WTC11 (cell line): ENCODE measurements around the gene SNRPE. TPM values are rescaled to one million over a fixed set of nuclear protein-coding genes. Genes with fewer than 3 reads are reported as not detected.

ENCODE experiments used
- ATAC-seq: fragments of 200-7000 bp; cut with Tn5 transposase; 2 replicates; pipeline ENCODE4 v1.10.0; 2021; ENCODE audit warnings: mild to moderate bottlenecking, moderate library complexity
- CTCF ChIA-PET: fragments of 300-600 bp; sonication (Branson Sonifier 250); formaldehyde crosslinking; loops from one replicate; lab custom pipeline; 2021; ENCODE audit warnings: antibody characterized with exemption; lab: Charles Lee
- POLR2A ChIA-PET: fragments of 350-600 bp; sonication (Branson Sonifier 250); formaldehyde crosslinking; loops from one replicate; lab custom pipeline; 2021; ENCODE audit warnings: antibody characterized with exemption; lab: Charles Lee
- DNase-seq: peaks from one replicate; pipeline ENCODE4 v3.0.0; 2021; ENCODE audit warnings: low spot score
- H3K27ac Mint-ChIP-seq: 2 replicates; pipeline ENCODE4 v1.8.0; 2021; ENCODE audit warnings: mixed read lengths
- H3K27me3 Mint-ChIP-seq: 2 replicates; pipeline ENCODE4 v1.8.0; 2021; ENCODE audit warnings: low read depth, mild to moderate bottlenecking, moderate library complexity, mixed read lengths
- H3K36me3 Mint-ChIP-seq: 2 replicates; pipeline ENCODE4 v1.8.0; 2021; ENCODE audit warnings: mixed read lengths
- H3K4me1 Mint-ChIP-seq: 2 replicates; pipeline ENCODE4 v1.8.0; 2022; ENCODE audit warnings: mixed read lengths
- H3K4me3 Mint-ChIP-seq: 2 replicates; pipeline ENCODE4 v1.8.0; 2021; ENCODE audit warnings: mild to moderate bottlenecking, moderate library complexity, mixed read lengths
- H3K9me3 Mint-ChIP-seq: 2 replicates; pipeline ENCODE4 v1.8.0; 2021; ENCODE audit warnings: mixed read lengths
- AFF4 ChIP-seq: sonication (generic); formaldehyde crosslinking; IDR thresholded peaks from 2 replicates; pipeline ENCODE4 v1.8.1; 2023; ENCODE audit warnings: mild to moderate bottlenecking, missing genetic modification reagents, borderline replicate concordance
- CBFB ChIP-seq: sonication (generic); formaldehyde crosslinking; IDR thresholded peaks from 2 replicates; pipeline ENCODE4 v1.8.1; 2022; ENCODE audit warnings: mild to moderate bottlenecking, low read depth, missing genetic modification reagents
- CREB1 ChIP-seq: sonication (generic); formaldehyde crosslinking; IDR thresholded peaks from 2 replicates; pipeline ENCODE4 v1.8.0; 2023; ENCODE audit warnings: mild to moderate bottlenecking, missing genetic modification reagents
- CTCF ChIP-seq: fragments of 200-600 bp; IDR thresholded peaks from 2 replicates; pipeline ENCODE4 v1.8.0; 2022; ENCODE audit warnings: antibody characterized with exemption
- E2F1 ChIP-seq: sonication (generic); formaldehyde crosslinking; IDR thresholded peaks from 2 replicates; pipeline ENCODE4 v1.8.0; 2022; ENCODE audit warnings: mild to moderate bottlenecking, missing genetic modification reagents
- IRF2 ChIP-seq: sonication (generic); formaldehyde crosslinking; IDR thresholded peaks from 2 replicates; pipeline ENCODE4 v1.8.0; 2022; ENCODE audit warnings: low read depth, missing genetic modification reagents, borderline replicate concordance
- MXD4 ChIP-seq: fragments of 250-450 bp; sonication (Bioruptor Pico); IDR thresholded peaks from 2 replicates; pipeline ENCODE4 v1.8.0; 2021; ENCODE audit warnings: mild to moderate bottlenecking, moderate library complexity, borderline replicate concordance
- NFYB ChIP-seq: sonication (generic); formaldehyde crosslinking; conservative IDR thresholded peaks from 2 replicates; pipeline ENCODE4 v1.8.0; 2022; ENCODE audit warnings: low read depth, missing genetic modification reagents
- NR1H2 ChIP-seq: sonication (generic); formaldehyde crosslinking; IDR thresholded peaks from 2 replicates; pipeline ENCODE4 v1.9.0; 2021; ENCODE audit warnings: mild to moderate bottlenecking, moderate library complexity, missing genetic modification reagents
- NR3C1 ChIP-seq: sonication (generic); formaldehyde crosslinking; conservative IDR thresholded peaks from 2 replicates; pipeline ENCODE4 v1.8.1; 2023; ENCODE audit warnings: low read depth, mild to moderate bottlenecking, missing genetic modification reagents
- RELA ChIP-seq: sonication (generic); formaldehyde crosslinking; IDR thresholded peaks from 2 replicates; pipeline ENCODE4 v1.8.1; 2022; ENCODE audit warnings: missing genetic modification reagents, mild to moderate bottlenecking, borderline replicate concordance
- ZBTB21 ChIP-seq: sonication (generic); formaldehyde crosslinking; IDR thresholded peaks from 2 replicates; pipeline ENCODE4 v1.8.1; 2023; ENCODE audit warnings: mild to moderate bottlenecking, missing genetic modification reagents, borderline replicate concordance
- ZNF671 ChIP-seq: fragments of 250-450 bp; sonication (Bioruptor Pico); IDR thresholded peaks from 2 replicates; pipeline ENCODE4 v1.8.0; 2021; ENCODE audit warnings: mild to moderate bottlenecking
- ZSCAN18 ChIP-seq: fragments of 250-450 bp; sonication (Bioruptor Pico); IDR thresholded peaks from 2 replicates; pipeline ENCODE4 v2.1.2; 2022; ENCODE audit warnings: mild to moderate bottlenecking, moderate library complexity
- total RNA-seq: library from RNA; stranded (reverse); gene quantifications from 3 replicates; pipeline ENCODE4 v1.2.3, GENCODE V29; 2021
- TF ChIP-seq, protein P1 (sequence below): sonication (generic); formaldehyde crosslinking; IDR thresholded peaks from 2 replicates; pipeline ENCODE4 v1.8.0; 2022; ENCODE audit warnings: missing genetic modification reagents
- TF ChIP-seq, protein P2 (sequence below): sonication (generic); formaldehyde crosslinking; IDR thresholded peaks from 2 replicates; pipeline ENCODE4 v1.8.0; 2022; ENCODE audit warnings: mild to moderate bottlenecking, missing genetic modification reagents
- TF ChIP-seq, protein P3 (sequence below): sonication (generic); formaldehyde crosslinking; IDR thresholded peaks from 2 replicates; pipeline ENCODE4 v1.8.0; 2023; ENCODE audit warnings: mild to moderate bottlenecking, missing genetic modification reagents
- TF ChIP-seq, protein P4 (sequence below): sonication (generic); formaldehyde crosslinking; IDR thresholded peaks from 2 replicates; pipeline ENCODE4 v1.8.1; 2022; ENCODE audit warnings: missing genetic modification reagents, borderline replicate concordance

SNRPE gene
- total RNA-seq, 1 experiment from 2014 or later = 260 TPM

- Mint-ChIP-seq H3K27ac (no peak overlapping the region), H3K4me1 (no peaks in the 10 kb centered on the region), H3K36me3 (peaks cover 7% of the 10 kb centered on the region; the same call in 1 of the 2 replicates), H3K27me3 (no peaks in the 10 kb centered on the region; the same call in none of the 2 replicates), H3K9me3 (peaks cover 19% of the 10 kb centered on the region), H3K4me3 (no peak overlapping the region)
- ATAC-seq = no peak
- no peak for TF ChIP-seq IRF2
- TF ChIP-seq, protein P1, sequence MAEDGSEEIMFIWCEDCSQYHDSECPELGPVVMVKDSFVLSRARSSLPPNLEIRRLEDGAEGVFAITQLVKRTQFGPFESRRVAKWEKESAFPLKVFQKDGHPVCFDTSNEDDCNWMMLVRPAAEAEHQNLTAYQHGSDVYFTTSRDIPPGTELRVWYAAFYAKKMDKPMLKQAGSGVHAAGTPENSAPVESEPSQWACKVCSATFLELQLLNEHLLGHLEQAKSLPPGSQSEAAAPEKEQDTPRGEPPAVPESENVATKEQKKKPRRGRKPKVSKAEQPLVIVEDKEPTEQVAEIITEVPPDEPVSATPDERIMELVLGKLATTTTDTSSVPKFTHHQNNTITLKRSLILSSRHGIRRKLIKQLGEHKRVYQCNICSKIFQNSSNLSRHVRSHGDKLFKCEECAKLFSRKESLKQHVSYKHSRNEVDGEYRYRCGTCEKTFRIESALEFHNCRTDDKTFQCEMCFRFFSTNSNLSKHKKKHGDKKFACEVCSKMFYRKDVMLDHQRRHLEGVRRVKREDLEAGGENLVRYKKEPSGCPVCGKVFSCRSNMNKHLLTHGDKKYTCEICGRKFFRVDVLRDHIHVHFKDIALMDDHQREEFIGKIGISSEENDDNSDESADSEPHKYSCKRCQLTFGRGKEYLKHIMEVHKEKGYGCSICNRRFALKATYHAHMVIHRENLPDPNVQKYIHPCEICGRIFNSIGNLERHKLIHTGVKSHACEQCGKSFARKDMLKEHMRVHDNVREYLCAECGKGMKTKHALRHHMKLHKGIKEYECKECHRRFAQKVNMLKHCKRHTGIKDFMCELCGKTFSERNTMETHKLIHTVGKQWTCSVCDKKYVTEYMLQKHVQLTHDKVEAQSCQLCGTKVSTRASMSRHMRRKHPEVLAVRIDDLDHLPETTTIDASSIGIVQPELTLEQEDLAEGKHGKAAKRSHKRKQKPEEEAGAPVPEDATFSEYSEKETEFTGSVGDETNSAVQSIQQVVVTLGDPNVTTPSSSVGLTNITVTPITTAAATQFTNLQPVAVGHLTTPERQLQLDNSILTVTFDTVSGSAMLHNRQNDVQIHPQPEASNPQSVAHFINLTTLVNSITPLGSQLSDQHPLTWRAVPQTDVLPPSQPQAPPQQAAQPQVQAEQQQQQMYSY (CRISPR knock-in tag) = no peak
- TF ChIP-seq, protein P2, sequence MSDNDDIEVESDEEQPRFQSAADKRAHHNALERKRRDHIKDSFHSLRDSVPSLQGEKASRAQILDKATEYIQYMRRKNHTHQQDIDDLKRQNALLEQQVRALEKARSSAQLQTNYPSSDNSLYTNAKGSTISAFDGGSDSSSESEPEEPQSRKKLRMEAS (CRISPR knock-in tag) = no peak
- TF ChIP-seq NR1H2 (CRISPR knock-in tag) = no peak
- no peak for TF ChIP-seq E2F1 (CRISPR knock-in tag)
- TF ChIP-seq CREB1 (CRISPR knock-in tag) = no peak
- TF ChIP-seq, protein P3, sequence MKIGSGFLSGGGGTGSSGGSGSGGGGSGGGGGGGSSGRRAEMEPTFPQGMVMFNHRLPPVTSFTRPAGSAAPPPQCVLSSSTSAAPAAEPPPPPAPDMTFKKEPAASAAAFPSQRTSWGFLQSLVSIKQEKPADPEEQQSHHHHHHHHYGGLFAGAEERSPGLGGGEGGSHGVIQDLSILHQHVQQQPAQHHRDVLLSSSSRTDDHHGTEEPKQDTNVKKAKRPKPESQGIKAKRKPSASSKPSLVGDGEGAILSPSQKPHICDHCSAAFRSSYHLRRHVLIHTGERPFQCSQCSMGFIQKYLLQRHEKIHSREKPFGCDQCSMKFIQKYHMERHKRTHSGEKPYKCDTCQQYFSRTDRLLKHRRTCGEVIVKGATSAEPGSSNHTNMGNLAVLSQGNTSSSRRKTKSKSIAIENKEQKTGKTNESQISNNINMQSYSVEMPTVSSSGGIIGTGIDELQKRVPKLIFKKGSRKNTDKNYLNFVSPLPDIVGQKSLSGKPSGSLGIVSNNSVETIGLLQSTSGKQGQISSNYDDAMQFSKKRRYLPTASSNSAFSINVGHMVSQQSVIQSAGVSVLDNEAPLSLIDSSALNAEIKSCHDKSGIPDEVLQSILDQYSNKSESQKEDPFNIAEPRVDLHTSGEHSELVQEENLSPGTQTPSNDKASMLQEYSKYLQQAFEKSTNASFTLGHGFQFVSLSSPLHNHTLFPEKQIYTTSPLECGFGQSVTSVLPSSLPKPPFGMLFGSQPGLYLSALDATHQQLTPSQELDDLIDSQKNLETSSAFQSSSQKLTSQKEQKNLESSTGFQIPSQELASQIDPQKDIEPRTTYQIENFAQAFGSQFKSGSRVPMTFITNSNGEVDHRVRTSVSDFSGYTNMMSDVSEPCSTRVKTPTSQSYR (CRISPR knock-in tag) = no peak
- no peak for TF ChIP-seq CTCF
- no peak for TF ChIP-seq ZBTB21 (CRISPR knock-in tag)
- TF ChIP-seq AFF4 (CRISPR knock-in tag) = no peak
- TF ChIP-seq NR3C1 (CRISPR knock-in tag) = no peak
- TF ChIP-seq, protein P4, sequence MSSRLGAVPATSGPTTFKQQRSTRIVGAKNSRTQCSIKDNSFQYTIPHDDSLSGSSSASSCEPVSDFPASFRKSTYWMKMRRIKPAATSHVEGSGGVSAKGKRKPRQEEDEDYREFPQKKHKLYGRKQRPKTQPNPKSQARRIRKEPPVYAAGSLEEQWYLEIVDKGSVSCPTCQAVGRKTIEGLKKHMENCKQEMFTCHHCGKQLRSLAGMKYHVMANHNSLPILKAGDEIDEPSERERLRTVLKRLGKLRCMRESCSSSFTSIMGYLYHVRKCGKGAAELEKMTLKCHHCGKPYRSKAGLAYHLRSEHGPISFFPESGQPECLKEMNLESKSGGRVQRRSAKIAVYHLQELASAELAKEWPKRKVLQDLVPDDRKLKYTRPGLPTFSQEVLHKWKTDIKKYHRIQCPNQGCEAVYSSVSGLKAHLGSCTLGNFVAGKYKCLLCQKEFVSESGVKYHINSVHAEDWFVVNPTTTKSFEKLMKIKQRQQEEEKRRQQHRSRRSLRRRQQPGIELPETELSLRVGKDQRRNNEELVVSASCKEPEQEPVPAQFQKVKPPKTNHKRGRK (CRISPR knock-in tag) = no peak
- TF ChIP-seq MXD4 = no peak
- no peak for TF ChIP-seq RELA (CRISPR knock-in tag)
- TF ChIP-seq NFYB (CRISPR knock-in tag) = no peak
- TF ChIP-seq ZSCAN18 (CRISPR knock-in tag) = no peak
- TF ChIP-seq CBFB (CRISPR knock-in tag) = no peak
- TF ChIP-seq ZNF671 (CRISPR knock-in tag) = no peak
- ChIA-PET CTCF (no interaction called here), POLR2A (no interaction called here)
- no peak for DNase-seq
These were observed 43.9 kb downstream of the SNRPE start for GRCh38 chr1:203905275-203905674.
